Epithelial cell of proximal tubule (primary cell): Measurements from ENCODE around the gene KSR2. TPM values are rescaled to one million over a fixed set of nuclear protein-coding genes. Genes with fewer than 3 reads are reported as not detected.
"Not testable (repeated sequence)": the region's sequence is repeated elsewhere in the genome, so short reads cannot be mapped to it uniquely, and the experiment has no call there.

Source experiments
- DNase-seq: peaks from one replicate; pipeline ENCODE4 v3.0.0-alpha.2; 2011; ENCODE audit warnings: low read depth
- H3K4me3 ChIP-seq: 2 replicates; pipeline ENCODE4 v1.5.1; 2011; ENCODE audit warnings: low read depth, mild to moderate bottlenecking, low read length
- CTCF ChIP-seq: conservative IDR thresholded peaks from 2 replicates; pipeline ENCODE4 v1.5.1; 2012; ENCODE audit warnings: low read depth, mild to moderate bottlenecking, low read length
- total RNA-seq: library from RNA; depleted of rRNA; stranded (reverse); fragments of >200 nt; gene quantifications from 2 replicates; pipeline ENCODE4 v1.2.3, GENCODE V29; 2015

KSR2 gene
- total RNA-seq, 1 donor from 2014 or later: 0.29 TPM

DNA sequence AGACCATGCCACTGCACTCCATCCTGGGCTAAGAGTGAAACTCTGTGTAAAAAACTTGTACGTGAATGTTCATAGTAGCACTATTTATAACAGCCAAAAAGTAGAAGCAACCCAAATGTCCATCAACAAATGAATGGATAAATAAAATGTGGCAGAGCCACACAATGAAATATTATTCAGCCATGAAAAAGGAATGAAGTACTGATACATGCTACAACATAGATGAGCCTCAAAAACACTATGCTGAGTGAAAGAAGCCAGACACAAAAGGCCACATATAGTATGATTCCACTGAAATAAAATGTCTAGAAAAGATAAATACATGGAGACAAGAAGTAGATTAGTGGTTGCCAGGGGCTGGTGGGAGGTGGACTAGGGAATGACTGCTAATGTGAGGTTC is 72.8 kb downstream of the KSR2 start:
- TF ChIP-seq CTCF: no peak
- H3K4me3 ChIP-seq: no peak overlapping the region
- no peak for DNase-seq

DNA sequence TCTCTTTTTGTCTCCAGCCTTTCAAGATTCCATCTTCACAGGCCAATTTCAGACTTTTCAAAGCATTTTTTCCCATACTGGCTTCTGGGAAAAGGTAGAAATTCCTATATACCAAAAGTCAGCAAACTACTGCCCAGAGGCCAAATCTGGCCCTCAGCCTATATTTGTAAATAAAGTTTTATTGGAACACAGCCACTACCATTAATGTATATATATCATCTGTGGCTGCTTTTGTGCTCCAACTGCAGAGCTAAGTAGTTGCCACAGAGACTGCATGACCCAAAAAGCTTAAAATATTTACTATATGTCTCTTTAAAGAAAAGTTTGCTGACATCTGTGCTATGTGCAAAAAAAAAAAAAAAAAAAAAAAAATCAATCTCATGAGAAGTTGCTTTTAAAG is 76.3 kb downstream of the KSR2 start:
- no peak overlapping the region for H3K4me3 ChIP-seq
- DNase-seq: no peak
- no peak for TF ChIP-seq CTCF

DNA sequence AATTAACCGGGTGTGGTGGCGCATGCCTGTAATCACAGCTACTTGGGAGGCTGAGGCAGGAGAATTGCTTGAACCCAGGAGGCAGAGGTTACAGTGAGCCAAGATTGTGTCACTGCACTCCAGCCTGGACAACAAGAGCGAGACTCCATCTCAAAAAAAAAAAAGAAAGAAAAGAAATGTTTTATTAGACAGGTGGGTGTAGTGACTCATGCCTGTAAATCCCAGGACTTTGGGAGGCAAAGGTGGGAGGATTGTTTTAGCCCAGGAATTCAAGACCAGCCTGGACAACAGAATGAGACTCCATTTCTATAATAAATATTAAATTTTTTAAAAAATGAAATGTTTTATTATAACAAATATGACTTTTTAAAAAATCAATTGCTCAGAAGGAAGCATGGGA is 77.5 kb downstream of the KSR2 start:
- H3K4me3 ChIP-seq, DNase-seq: not testable (repeated sequence)

- DNase-seq: no peak
- no peak for TF ChIP-seq CTCF
- H3K4me3 ChIP-seq: no peak overlapping the region
Measured at GRCh38 chr12:117890644-117891043, 78.1 kb downstream of the KSR2 start.

DNA sequence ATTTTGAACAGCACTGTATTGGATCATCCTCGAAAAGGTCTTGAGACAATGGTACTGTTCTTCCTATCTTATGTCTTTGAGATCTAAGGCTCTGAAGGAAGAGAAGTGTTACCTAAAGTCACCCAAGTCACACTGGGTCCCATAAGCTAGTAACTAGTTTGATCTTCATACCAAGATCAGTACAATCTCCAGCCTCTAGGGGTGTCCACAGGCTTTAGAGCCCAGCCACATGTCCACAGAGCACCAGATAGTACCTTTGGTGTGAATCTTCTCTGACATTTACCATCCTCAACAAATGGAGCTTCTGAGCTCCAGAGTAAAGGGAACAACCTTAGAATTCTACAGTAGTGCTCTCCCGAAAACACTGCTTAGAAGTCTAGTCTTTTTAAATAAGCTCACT is 78.7 kb downstream of the KSR2 start:
- no peak overlapping the region for H3K4me3 ChIP-seq
- no peak for DNase-seq
- TF ChIP-seq CTCF: peak; percentile 44

DNA sequence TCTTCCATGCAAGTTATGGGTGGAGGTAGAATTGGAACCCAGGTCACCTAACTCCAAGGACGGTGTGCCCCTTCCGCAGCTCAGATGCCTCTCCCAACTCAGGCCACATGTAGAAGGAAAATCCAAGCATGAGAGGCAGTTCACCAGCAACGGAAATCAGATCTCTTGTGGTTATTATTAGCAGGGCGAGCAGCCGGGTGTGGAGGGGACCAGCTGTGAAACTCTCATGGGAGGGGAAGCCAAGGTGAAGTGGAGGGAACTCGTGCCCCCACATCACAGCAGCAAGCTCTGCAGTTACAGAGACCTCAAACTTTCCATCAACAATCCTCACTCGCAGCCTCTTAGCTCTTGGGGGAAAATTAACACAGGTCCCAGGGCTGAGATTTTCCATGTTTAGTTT is 79.7 kb downstream of the KSR2 start:
- H3K4me3 ChIP-seq: no peak overlapping the region
- no peak for DNase-seq
- no peak for TF ChIP-seq CTCF

- no peak overlapping the region for H3K4me3 ChIP-seq
- DNase-seq: no peak
- no peak for TF ChIP-seq CTCF
Measured at GRCh38 chr12:117885211-117885610, 83.6 kb downstream of the KSR2 start.

- no peak for TF ChIP-seq CTCF
- DNase-seq: no peak
- no peak overlapping the region for H3K4me3 ChIP-seq
Measured at GRCh38 chr12:117884161-117884560, 84.6 kb downstream of the KSR2 start.
